H1 (cell line): ENCODE measurements around the gene GRID2. TPM values are rescaled to one million over a fixed set of nuclear protein-coding genes. Genes with fewer than 3 reads are reported as not detected.

Experiments used
- CTCF ChIA-PET: fragments of 300-600 bp; sonication (Branson Sonifier 250); formaldehyde crosslinking; loops from one replicate; lab custom pipeline; 2021; ENCODE audit not compliant: partially characterized antibody; lab: Charles Lee
- POLR2A ChIA-PET: fragments of 300-600 bp; sonication (Branson Sonifier 250); formaldehyde crosslinking; loops from one replicate; lab custom pipeline; 2021; ENCODE audit warnings: inconsistent platforms; ENCODE audit not compliant: partially characterized antibody; lab: Charles Lee
- DNase-seq, 2 experiments: peaks; one replicate each; pipeline versions ENCODE4 v3.0.0 to v3.0.0-alpha.2; 2010 to 2022; ENCODE audit warnings: low spot score in 2 of 2, low read depth in 1 of 2, mixed read lengths in 1 of 2
- FAIRE-seq: peaks from 2 replicates; lab custom pipeline; 2011; peaks lifted over from hg19 to GRCh38; lab: Jason Lieb, UNC
- H2AFZ ChIP-seq: 2 replicates; pipeline ENCODE4 v1.8.1; 2012; ENCODE audit warnings: low read length, inconsistent platforms
- H2AK5ac ChIP-seq: 2 replicates; pipeline ENCODE4 v1.6.1; 2013; ENCODE audit warnings: low read depth, low read length
- H2BK120ac ChIP-seq: replicated peaks from 2 replicates; pipeline ENCODE3; 2013; ENCODE audit warnings: low read depth, low read length, inconsistent platforms
- H2BK12ac ChIP-seq: 2 replicates; pipeline ENCODE4 v1.6.1; 2013; ENCODE audit warnings: low read depth, low read length
- H2BK15ac ChIP-seq: 2 replicates; pipeline ENCODE4 v1.6.1; 2013; ENCODE audit warnings: low read length
- H2BK20ac ChIP-seq: 2 replicates; pipeline ENCODE4 v1.6.1; 2013; ENCODE audit warnings: low read length
- H2BK5ac ChIP-seq: 2 replicates; pipeline ENCODE4 v1.6.1; 2013; ENCODE audit warnings: low read depth, low read length
- H3K14ac ChIP-seq: 2 replicates; pipeline ENCODE4 v1.6.1; 2013; ENCODE audit warnings: inconsistent platforms; ENCODE audit not compliant: insufficient read length
- H3K18ac ChIP-seq: 2 replicates; pipeline ENCODE4 v1.6.1; 2013; ENCODE audit warnings: low read length; ENCODE audit errors: extremely low read depth
- H3K23ac ChIP-seq: 2 replicates; pipeline ENCODE4 v1.6.1; 2013; ENCODE audit warnings: inconsistent platforms; ENCODE audit not compliant: insufficient read length
- H3K23me2 ChIP-seq: 2 replicates; pipeline ENCODE4 v1.6.1; 2013; ENCODE audit warnings: low read depth, low read length
- H3K27ac ChIP-seq: 2 replicates; pipeline ENCODE4 v1.6.1; 2011; ENCODE audit warnings: low read depth, low read length, inconsistent platforms
- H3K27me3 ChIP-seq, 4 experiments: replicated peaks in 1 of 4; 1 replicate in 1 of 4; 2 replicates in 3 of 4; pipeline versions ENCODE4 v1.6.1 to v1.8.1; 2011 to 2013; ENCODE audit warnings: low read length in 3 of 4, mild to moderate bottlenecking in 3 of 4, inconsistent platforms in 2 of 4, mixed read lengths in 2 of 4, moderate library complexity in 1 of 4; ENCODE audit not compliant: control insufficient read depth in 3 of 4, insufficient read depth in 3 of 4; ENCODE audit errors: extremely low read depth in 1 of 4
- H3K36me3 ChIP-seq, 4 experiments: 2 replicates each; pipeline versions ENCODE4 v1.6.1 to v1.8.1; 2011 to 2013; ENCODE audit warnings: mild to moderate bottlenecking in 4 of 4, low read length in 3 of 4, moderate library complexity in 2 of 4, control low read depth in 1 of 4, inconsistent platforms in 1 of 4; ENCODE audit not compliant: insufficient read depth in 4 of 4, control insufficient read depth in 2 of 4
- H3K4ac ChIP-seq: replicated peaks from 2 replicates; pipeline ENCODE3; 2013; ENCODE audit warnings: low read length, low read depth, mixed read lengths, inconsistent platforms; ENCODE audit not compliant: insufficient read length
- H3K4me1 ChIP-seq, 4 experiments: replicated peaks in 1 of 4; 1 replicate in 1 of 4; 2 replicates in 3 of 4; pipeline versions ENCODE4 v1.6.1 to v1.8.1; 2011 to 2013; ENCODE audit warnings: low read length in 3 of 4, inconsistent platforms in 2 of 4, mixed read lengths in 1 of 4; ENCODE audit not compliant: insufficient read depth in 4 of 4, control insufficient read depth in 3 of 4
- H3K4me2 ChIP-seq, 2 experiments: 2 replicates each; pipeline versions ENCODE4 v1.6.1 to v1.8.1; 2011 to 2013; ENCODE audit warnings: low read depth in 2 of 2, low read length in 2 of 2, control low read depth in 1 of 2, inconsistent platforms in 1 of 2, mild to moderate bottlenecking in 1 of 2; ENCODE audit not compliant: insufficient read depth in 1 of 2
- H3K4me3 ChIP-seq, 4 experiments: fragments of 200-600, 300-600 bp in 1 of 4; sonication (generic), shearing (Covaris generic), sonication (Bioruptor Twin) in 1 of 4; 2 replicates each; pipeline versions ENCODE4 v1.5.1 to v1.8.1; 2011 to 2016; ENCODE audit warnings: low read length in 4 of 4, low read depth in 3 of 4, control low read depth in 2 of 4, inconsistent platforms in 2 of 4, mild to moderate bottlenecking in 2 of 4, mixed read lengths in 1 of 4, moderate library complexity in 1 of 4; ENCODE audit not compliant: insufficient read depth in 2 of 4; ENCODE audit errors: extremely low read depth in 1 of 4
- H3K56ac ChIP-seq: replicated peaks from 2 replicates; pipeline ENCODE3; 2013; ENCODE audit warnings: low read depth, mild to moderate bottlenecking, mixed read lengths, low read length, inconsistent platforms; ENCODE audit not compliant: insufficient read length
- H3K79me1 ChIP-seq: 2 replicates; pipeline ENCODE4 v1.6.1; 2013; ENCODE audit warnings: low read depth, low read length, control low read depth
- H3K79me2 ChIP-seq, 2 experiments: 2 replicates each; pipeline versions ENCODE4 v1.6.1 to v1.8.1; 2012 to 2013; ENCODE audit warnings: low read length in 2 of 2, mild to moderate bottlenecking in 2 of 2, inconsistent platforms in 1 of 2; ENCODE audit not compliant: insufficient read depth in 2 of 2, control insufficient read depth in 1 of 2
- H3K9ac ChIP-seq, 4 experiments: replicated peaks in 1 of 4; 1 replicate in 1 of 4; 2 replicates in 3 of 4; pipeline versions ENCODE4 v1.6.1 to v1.8.1; 2011 to 2013; ENCODE audit warnings: low read depth in 3 of 4, low read length in 3 of 4, control low read depth in 2 of 4, mild to moderate bottlenecking in 2 of 4, moderate library complexity in 2 of 4, inconsistent platforms in 1 of 4; ENCODE audit errors: extremely low read depth in 1 of 4
- H3K9me3 ChIP-seq, 2 experiments: 2 replicates each; pipeline versions ENCODE4 v1.6.1 to v1.8.1; 2012 to 2013; ENCODE audit warnings: mild to moderate bottlenecking in 2 of 2, moderate library complexity in 2 of 2, control low read depth in 1 of 2, inconsistent platforms in 1 of 2, low read depth in 1 of 2, low read length in 1 of 2, mixed read lengths in 1 of 2; ENCODE audit not compliant: insufficient read depth in 2 of 2
- H4K20me1 ChIP-seq, 2 experiments: replicated peaks in 1 of 2; 2 replicates each; pipeline versions ENCODE3 to v1.8.1; 2011 to 2013; ENCODE audit warnings: inconsistent platforms in 2 of 2, low read length in 2 of 2, mild to moderate bottlenecking in 1 of 2; ENCODE audit not compliant: insufficient read depth in 2 of 2, control insufficient read depth in 1 of 2
- H4K5ac ChIP-seq: 2 replicates; pipeline ENCODE4 v1.6.1; 2013; ENCODE audit warnings: low read length, low read depth, mixed read lengths, inconsistent platforms; ENCODE audit not compliant: insufficient read length
- H4K8ac ChIP-seq: 2 replicates; pipeline ENCODE4 v1.8.0; 2013; ENCODE audit warnings: mild to moderate bottlenecking, moderate library complexity, low read length, inconsistent platforms; ENCODE audit not compliant: insufficient read depth; ENCODE audit errors: extremely low read depth
- H4K91ac ChIP-seq: replicated peaks from 2 replicates; pipeline ENCODE3; 2013; ENCODE audit warnings: low read length, mixed read lengths, inconsistent platforms; ENCODE audit not compliant: insufficient read length
- ASH2L ChIP-seq: fragments of 200-600, 300-600 bp; sonication (generic); IDR thresholded peaks from one replicate; pipeline ENCODE4 v1.7.1; 2017; ENCODE audit warnings: low read length
- BACH1 ChIP-seq: IDR thresholded peaks from 2 replicates; pipeline ENCODE4 v1.6.1; 2012; ENCODE audit warnings: low read length, improper control_type of control experiment
- CBX5 ChIP-seq: fragments of 300-800, 300-1000 bp; sonication (generic); IDR thresholded peaks from 2 replicates; pipeline ENCODE4 v1.7.1; 2016; ENCODE audit warnings: antibody characterized with exemption, low read length, low read depth
- FOSL1 ChIP-seq: IDR thresholded peaks from 2 replicates; pipeline ENCODE4 v1.6.1; 2011; ENCODE audit warnings: mild to moderate bottlenecking, low read depth, low read length, moderate library complexity; ENCODE audit not compliant: insufficient read depth
- HDAC6 ChIP-seq: IDR thresholded peaks from one replicate; pipeline ENCODE4 v1.7.1; 2012; ENCODE audit warnings: low read depth, mild to moderate bottlenecking, inconsistent platforms, low read length, moderate library complexity
- KDM5A ChIP-seq: fragments of 200-600 bp; IDR thresholded peaks from 2 replicates; pipeline ENCODE4 v1.7.1; 2012; ENCODE audit warnings: mild to moderate bottlenecking, low read length, inconsistent platforms, mixed read lengths
- MAFK ChIP-seq: IDR thresholded peaks from 2 replicates; pipeline ENCODE4 v1.6.1; 2012; ENCODE audit warnings: low read depth, mild to moderate bottlenecking, improper control_type of control experiment, low read length
- NRF1 ChIP-seq: IDR thresholded peaks from 2 replicates; pipeline ENCODE4 v1.6.1; 2011; ENCODE audit warnings: mild to moderate bottlenecking, low read depth, low read length, improper control_type of control experiment
- POLR2A ChIP-seq, 2 experiments: IDR thresholded peaks; 1 replicate in 1 of 2; 2 replicates in 1 of 2; pipeline ENCODE4 v1.6.1; 2011; ENCODE audit warnings: low read depth in 2 of 2, low read length in 2 of 2, mild to moderate bottlenecking in 2 of 2; ENCODE audit errors: control extremely low read depth in 1 of 2
- RNF2 ChIP-seq: fragments of 200-900, 300-1000 bp; sonication (generic); IDR thresholded peaks from 2 replicates; pipeline ENCODE4 v1.7.1; 2016; ENCODE audit warnings: borderline replicate concordance, low read depth, mild to moderate bottlenecking, antibody characterized with exemption, low read length; ENCODE audit not compliant: poor library complexity, severe bottlenecking; ENCODE audit errors: missing control alignments
- SP4 ChIP-seq: IDR thresholded peaks from 2 replicates; pipeline ENCODE4 v1.6.1; 2012; ENCODE audit warnings: low read length, inconsistent platforms
- TAF1 ChIP-seq: IDR thresholded peaks from 2 replicates; pipeline ENCODE4 v1.6.1; 2011; ENCODE audit warnings: mild to moderate bottlenecking, low read depth, low read length
- whole genome bisulfite sequencing, 2 experiments: shearing (Covaris generic) in 1 of 2; methylation state at CpG; one replicate each; pipeline versions ENCODE4 v1.1.6 to v1.1.7; 2013 to 2015; ENCODE audit warnings: low lambda C conversion rate in 2 of 2, mixed read lengths in 2 of 2, inconsistent platforms in 1 of 2, low coverage in 1 of 2, missing lambda C conversion rate in 1 of 2; ENCODE audit not compliant: insufficient replicate concordance in 2 of 2, insufficient coverage in 1 of 2, insufficient read length in 1 of 2; ENCODE audit errors: extremely low coverage in 1 of 2, missing lambda C conversion rate in 1 of 2; 5-methylcytosine and 5-hydroxymethylcytosine counted together
- polyA plus RNA-seq, 7 experiments: library from polyadenylated mRNA; depleted of rRNA in 3 of 7; stranded (reverse) in 5 of 7; unstranded in 2 of 7; fragments of >200 nt in 5 of 7; fragments of 200-250 nt in 2 of 7; gene quantifications; 1 replicate in 5 of 7; 2 replicates in 1 of 7; 4 replicates in 1 of 7; pipeline versions ENCODE4 v1.2.1 to v1.2.3, GENCODE V29; 2011 to 2013; ENCODE audit warnings: missing spikeins in 2 of 7, mixed read lengths in 2 of 7
- total RNA-seq: library from RNA; stranded (reverse); fragmentation: NEBNext Ultra II Directional; extraction: Animal tissue kit (Norgen Biotek cat#: 25700); gene quantifications from 2 replicates; pipeline ENCODE4 v1.2.1, GENCODE V29; 2021
- TF ChIP-seq, protein P1 (sequence below): IDR thresholded peaks from 2 replicates; pipeline ENCODE4 v1.6.1; 2012; ENCODE audit warnings: low read length, inconsistent platforms

Gene GRID2
- total and polyA plus RNA-seq, 2 of the 8 experiments (the other 6 are each of a cell fraction or from before 2014, with no cell fraction given), result 31.1 to 81.9 TPM

DNA sequence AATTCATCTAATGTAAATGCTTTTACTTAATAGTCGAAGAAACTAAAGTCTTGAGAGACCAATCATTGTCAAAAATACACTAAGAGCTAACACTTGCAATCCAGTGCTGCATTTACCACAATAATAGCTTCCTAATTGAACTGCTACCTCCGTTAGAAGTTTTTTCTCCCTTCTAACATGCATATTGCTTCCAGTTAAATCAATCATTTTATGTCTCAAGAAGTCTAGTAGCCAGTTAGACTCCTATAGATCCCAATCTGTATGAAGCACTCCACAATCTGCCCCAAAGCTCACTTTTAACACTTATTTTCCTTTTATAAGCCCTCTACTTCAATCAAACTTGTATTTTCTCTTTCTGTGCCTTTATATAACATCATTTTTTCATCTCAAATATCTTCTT is 41.4 kb upstream of the GRID2 start:
- no peak overlapping the region for H2BK20ac ChIP-seq
- H2AFZ ChIP-seq, result no peak overlapping the region
- H3K9me3 ChIP-seq, result peaks cover 9 to 10% of the 10 kb centered on the region in 2 experiments; a peak in 3 of 4 replicates
- peaks cover 19 to 95% (median 69%) of the 10 kb centered on the region in 4 experiments for H3K36me3 ChIP-seq
- H2AK5ac ChIP-seq, result no peak overlapping the region
- H4K91ac ChIP-seq, result no peak overlapping the region
- no peak overlapping the region for H3K4me3 ChIP-seq
- H4K8ac ChIP-seq, result no peak overlapping the region
- no peak overlapping the region for H3K9ac ChIP-seq
- DNase-seq (no peak), FAIRE-seq (no peak)
- no peak overlapping the region for H3K56ac ChIP-seq
- H4K20me1 ChIP-seq, result peaks cover 0 to under 1% of the 10 kb centered on the region in 2 experiments
- no peaks in the 10 kb centered on the region for H3K23me2 ChIP-seq
- no peak overlapping the region for H3K4me2 ChIP-seq
- no peak overlapping the region for H2BK12ac ChIP-seq
- no peak overlapping the region for H3K4ac ChIP-seq
- no peak overlapping the region for H3K18ac ChIP-seq
- H3K79me1 ChIP-seq, result no peaks in the 10 kb centered on the region
- no peak overlapping the region for H4K5ac ChIP-seq
- peaks cover 0 to 19% of the 10 kb centered on the region in 2 experiments; a peak in 3 of 4 replicates for H3K79me2 ChIP-seq
- CTCF ChIA-PET, result interaction anchor here (0.7 kb wide), 1 partner anchor 37 kb away, joined by 3 read pairs; no protein-coding TSS in a partner anchor
- H3K23ac ChIP-seq, result no peak overlapping the region
- 89% methylated on average over 2 of the region's 2 CpGs; no CpG with 5 or more reads in 1 of the 2 experiments for WGBS, 2 experiments
- H2BK5ac ChIP-seq, result no peak overlapping the region
- no peaks in the 10 kb centered on the region for H3K4me1 ChIP-seq
- no peak overlapping the region for H3K14ac ChIP-seq
- peaks cover 0 to 2% (median 0%) of the 10 kb centered on the region in 4 experiments; a peak in 1 of 7 replicates for H3K27me3 ChIP-seq
- POLR2A ChIA-PET, result interaction anchor here (0.9 to 2.6 kb wide), 7 partner anchors 9 to 125 kb away, joined by 3 to 11 read pairs (median 5); partner anchors contain the start of gene GRID2
- no peak overlapping the region for H2BK15ac ChIP-seq
- H2BK120ac ChIP-seq, result no peak overlapping the region
- no peak overlapping the region for H3K27ac ChIP-seq
- TF ChIP-seq HDAC6, result no peak
- no peak for TF ChIP-seq TAF1
- no peak for TF ChIP-seq POLR2A (IDR thresholded peaks at IDR 0.05; ENCODE audit: control extremely low read depth in 1 of 2, low read depth in 2 of 2, low read length in 2 of 2)
- TF ChIP-seq NRF1, result no peak
- TF ChIP-seq SP4, result no peak
- TF ChIP-seq RNF2, result no peak
- TF ChIP-seq, protein P1, sequence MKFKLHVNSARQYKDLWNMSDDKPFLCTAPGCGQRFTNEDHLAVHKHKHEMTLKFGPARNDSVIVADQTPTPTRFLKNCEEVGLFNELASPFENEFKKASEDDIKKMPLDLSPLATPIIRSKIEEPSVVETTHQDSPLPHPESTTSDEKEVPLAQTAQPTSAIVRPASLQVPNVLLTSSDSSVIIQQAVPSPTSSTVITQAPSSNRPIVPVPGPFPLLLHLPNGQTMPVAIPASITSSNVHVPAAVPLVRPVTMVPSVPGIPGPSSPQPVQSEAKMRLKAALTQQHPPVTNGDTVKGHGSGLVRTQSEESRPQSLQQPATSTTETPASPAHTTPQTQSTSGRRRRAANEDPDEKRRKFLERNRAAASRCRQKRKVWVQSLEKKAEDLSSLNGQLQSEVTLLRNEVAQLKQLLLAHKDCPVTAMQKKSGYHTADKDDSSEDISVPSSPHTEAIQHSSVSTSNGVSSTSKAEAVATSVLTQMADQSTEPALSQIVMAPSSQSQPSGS, result no peak
- no peak for TF ChIP-seq BACH1
- TF ChIP-seq CBX5, result no peak
- TF ChIP-seq FOSL1, result no peak
- TF ChIP-seq MAFK, result no peak
- no peak for TF ChIP-seq KDM5A
- no peak for TF ChIP-seq ASH2L
